Stimulated activated CD4-positive, alpha-beta T cell treated with anti-CD3 and anti-CD28 coated beads, Interleukin-2, amount 100 ng/mL, for 4 hours (primary cell): ENCODE measurements around the gene TYROBP.
A peak's percentile ranks its signal among the peaks of the same experiment; 100 is the strongest.
"Not testable (repeated sequence)": the region's sequence is repeated elsewhere in the genome, so short reads cannot be mapped to it uniquely, and the experiment has no call there.

Source experiments
- DNase-seq: peaks from one replicate; pipeline ENCODE4 v3.0.0-alpha.2; 2020; ENCODE audit warnings: low read depth

Gene TYROBP

DNA sequence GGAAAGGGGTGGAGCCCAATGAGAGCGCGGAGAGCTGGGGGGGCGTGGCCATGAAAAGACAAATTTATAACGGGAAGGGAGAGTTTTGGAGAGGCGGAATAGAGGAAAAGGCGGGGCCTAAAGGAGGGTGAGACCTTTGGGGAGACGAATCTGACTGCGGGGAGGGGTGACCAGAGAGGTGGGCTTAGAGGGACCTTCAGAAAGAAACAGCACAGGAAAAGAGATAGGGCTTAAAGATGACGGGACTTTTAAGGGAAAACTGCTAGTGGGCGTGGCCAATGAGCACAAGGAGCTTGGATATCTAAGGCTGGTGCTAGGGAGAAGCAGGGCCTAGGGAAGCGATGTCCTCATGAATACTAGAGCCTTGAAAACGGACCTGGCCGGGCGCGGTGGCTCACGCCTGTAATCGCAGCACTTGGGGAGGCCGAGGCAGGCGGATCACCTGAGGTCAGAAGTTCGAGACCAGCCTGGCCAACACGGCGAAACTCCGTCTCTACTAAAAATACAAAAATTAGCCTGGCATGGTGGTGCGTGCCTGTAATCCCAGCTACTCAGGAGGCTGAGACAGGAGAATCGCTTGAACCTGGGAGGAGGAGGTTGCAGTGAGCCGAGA lies 37.9 kb downstream of the TYROBP start:
- not testable (repeated sequence) for DNase-seq

DNA sequence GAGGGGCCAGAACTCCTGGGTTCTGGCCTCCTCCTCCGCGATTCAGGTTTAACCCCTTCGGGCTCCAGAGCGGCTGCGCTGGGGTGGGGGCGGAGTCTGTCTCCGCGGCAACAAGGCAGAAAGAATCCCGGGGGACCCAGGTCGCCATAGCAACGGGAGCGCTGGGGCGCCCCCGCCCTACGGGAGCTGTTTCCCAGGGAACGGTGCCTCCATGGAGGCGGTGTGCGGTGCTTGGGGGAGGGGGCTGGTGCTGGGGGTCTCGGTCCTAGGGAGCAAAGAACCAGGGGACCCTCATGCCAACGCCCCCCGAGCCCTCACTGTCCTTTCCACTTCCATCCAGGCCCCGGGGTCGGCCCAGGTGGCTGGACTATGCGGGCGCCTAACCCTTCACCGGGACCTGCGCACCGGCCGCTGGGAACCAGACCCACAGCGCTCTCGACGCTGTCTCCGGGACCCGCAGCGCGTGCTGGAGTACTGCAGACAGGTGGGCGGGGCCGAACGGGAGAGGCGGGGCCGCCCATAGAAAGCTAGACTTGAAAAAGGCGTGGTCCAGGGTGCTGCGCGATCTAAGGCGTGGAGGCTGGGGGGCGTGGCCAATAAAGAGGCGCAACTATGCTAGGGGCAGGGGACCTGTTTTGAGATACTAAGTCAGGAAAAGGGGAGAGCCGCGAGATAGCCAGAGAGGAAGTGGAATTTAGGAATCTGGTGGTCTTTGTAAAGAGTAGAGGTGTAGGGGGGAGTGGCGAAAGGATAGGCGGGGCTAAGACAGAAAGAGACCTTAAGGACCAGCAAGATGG lies 38.6 kb downstream of the TYROBP start:
- DNase-seq, result peak; percentile 75

DNA sequence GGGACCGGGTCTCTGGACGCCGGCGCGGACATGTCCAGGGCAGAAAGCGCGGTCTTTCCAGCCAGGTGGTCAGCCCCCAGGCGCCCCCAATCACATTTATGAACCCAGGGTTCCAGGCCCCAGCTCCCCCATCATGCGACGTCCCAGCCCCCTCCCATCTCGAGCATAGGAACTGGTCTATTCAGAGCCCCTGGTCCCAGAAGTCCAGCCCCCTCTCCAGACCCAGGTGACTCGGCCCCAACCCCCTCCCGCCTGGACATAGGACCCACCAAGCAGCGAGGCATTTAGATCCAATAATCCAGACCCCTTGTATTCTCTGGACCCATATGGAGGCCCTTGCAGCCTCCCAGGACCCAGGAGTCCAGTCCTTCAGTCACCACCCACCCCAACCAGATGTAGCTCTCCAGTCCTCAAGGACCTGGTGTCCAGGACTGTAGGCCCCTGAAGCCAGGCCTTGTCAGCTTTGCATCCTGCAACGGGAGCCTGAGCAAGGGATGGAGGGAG lies 39.2 kb downstream of the TYROBP start:
- DNase-seq, result no peak

DNA sequence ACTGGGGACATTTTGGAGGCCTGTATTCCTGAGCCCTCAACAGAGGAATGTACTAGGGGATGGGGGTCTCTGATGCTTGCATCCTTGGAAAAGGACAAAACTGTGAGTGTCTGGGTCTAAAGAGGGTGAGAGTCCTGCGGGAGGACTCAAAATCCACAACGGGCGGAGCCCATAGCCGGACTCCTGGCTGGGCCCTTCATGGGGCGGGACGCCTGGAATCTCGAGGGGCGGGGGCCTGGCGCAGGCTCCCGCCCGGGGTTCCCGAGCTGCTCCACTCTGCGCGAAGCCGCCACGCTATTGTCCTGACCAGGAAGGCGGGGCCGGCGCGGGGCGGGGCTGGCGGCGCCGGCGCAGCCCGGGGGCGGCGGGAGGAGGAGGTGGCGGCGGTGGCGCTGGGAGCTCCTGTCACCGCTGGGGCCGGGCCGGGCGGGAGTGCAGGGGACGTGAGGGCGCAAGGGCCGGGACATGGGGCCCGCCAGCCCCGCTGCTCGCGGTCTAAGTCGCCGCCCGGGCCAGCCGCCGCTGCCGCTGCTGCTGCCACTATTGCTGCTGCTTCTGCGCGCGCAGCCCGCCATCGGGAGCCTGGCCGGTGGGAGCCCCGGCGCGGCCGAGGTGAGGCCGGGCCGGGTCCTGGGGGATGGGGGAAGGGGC lies 39.8 kb downstream of the TYROBP start, which contains the start of gene APLP1:
TSS of gene APLP1 (plus strand) at position 403 of the 651 bp plus-strand sequence. CDS start at position 466, 63 bp downstream.
- peak; percentile 64 for DNase-seq

DNA sequence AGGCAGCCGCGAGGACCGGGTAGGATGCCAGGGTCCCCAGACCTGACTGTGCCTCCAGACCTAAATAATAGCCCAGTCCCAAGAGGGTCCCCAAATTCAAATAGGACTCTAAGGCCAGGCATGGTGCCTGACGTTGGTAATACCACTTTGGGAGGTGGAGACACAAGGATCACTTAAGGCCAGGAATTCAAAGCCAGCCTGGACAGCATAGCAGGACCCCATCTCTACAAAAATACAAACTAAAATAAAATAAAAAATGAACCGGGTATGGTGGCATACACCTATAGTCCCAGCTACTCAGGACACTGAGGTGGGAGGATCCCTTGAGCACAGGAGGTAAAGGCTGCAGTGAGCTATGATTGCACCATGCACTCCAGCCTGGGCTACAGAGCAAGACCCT lies 45.1 kb downstream of the TYROBP start:
- no peak for DNase-seq

DNA sequence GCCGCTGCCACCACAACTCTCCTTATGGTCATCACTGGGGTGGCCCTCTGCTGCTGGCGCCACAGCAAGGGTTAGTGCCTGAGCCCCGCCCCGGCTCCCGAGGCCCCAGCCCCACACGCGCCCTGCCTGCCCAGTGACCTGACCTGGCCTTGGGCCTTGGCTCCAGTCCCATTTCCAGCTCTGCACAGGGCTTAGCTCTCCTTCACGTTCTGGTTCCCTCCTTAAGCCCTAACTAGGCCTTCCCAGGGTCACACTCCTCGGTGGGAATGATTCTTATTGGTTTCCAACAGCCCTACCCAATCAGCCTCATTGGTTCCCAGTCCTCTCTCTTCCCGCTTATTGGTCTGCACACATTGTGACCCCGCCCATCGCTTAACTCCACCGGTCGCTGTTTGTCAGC lies 45.6 kb downstream of the TYROBP start:
- DNase-seq, result no peak

DNA sequence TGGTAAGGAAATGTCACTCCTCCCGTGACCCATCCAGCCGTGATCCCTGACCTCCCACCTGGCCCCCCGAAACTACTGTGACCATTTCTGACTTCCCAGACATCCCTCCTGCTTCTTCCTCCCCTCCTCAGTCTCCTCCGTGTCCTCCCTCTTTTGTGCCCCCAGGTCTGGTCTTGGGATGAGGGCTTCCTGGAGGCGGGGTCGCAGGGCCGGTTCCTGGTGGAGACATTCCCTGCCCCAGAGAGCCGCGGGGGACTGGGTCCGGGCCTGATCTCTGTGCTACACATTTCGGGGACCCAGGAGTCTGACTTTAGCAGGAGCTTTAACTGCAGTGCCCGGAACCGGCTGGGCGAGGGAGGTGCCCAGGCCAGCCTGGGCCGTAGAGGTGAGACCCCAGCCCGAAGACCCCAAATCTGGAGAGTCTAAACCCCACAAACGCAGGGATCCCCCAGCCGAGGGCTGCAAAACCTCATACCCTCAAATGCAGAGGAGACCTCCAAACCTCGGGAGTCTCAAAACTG lies 46.4 kb downstream of the TYROBP start:
- no peak for DNase-seq

DNA sequence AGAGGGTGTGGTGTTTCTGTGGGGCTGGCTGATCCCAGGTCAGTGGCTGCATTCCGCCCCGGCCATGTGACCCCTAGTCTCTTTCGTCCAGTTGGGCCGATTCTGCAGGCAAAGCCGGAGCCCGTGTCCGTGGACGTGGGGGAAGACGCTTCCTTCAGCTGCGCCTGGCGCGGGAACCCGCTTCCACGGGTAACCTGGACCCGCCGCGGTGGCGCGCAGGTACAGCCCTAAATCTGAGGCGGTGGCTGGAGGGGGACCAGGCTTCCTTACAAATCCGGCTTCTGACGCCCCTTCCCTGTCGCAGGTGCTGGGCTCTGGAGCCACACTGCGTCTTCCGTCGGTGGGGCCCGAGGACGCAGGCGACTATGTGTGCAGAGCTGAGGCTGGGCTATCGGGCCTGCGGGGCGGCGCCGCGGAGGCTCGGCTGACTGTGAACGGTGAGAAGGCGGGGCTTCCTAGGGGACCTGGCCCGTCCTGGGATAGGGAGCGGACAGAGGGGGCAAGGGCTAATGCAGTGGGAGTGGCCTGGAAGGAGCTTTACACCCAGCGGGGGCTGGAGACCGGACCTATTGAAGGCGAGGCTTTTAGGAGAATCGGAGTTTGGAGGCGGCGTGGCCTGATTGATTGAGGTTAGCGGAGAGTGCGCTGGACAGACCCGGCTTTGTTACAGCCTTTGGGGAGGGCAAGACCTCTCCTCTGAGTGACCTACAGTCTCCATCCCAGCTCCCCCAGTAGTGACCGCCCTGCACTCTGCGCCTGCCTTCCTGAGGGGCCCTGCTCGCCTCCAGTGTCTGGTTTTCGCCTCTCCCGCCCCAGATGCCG lies 47.1 kb downstream of the TYROBP start:
- no peak for DNase-seq

DNA sequence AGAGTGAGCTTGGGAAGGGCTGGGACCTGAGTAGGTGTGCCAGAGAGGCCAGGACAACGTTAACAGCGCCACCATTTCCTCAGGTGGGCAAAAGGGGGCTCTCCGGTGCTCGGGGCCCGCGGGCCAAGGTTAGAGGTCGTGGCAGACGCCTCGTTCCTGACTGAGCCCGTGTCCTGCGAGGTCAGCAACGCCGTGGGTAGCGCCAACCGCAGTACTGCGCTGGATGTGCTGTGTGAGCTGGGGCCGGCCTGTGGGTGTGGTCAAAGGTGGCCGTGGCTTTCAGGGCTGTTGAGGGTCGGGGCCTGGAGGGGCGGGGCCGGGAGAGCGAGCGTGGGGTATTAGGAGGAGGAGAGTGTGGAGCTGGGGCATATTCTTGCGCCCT lies 47.7 kb downstream of the TYROBP start:
- no peak for DNase-seq

DNA sequence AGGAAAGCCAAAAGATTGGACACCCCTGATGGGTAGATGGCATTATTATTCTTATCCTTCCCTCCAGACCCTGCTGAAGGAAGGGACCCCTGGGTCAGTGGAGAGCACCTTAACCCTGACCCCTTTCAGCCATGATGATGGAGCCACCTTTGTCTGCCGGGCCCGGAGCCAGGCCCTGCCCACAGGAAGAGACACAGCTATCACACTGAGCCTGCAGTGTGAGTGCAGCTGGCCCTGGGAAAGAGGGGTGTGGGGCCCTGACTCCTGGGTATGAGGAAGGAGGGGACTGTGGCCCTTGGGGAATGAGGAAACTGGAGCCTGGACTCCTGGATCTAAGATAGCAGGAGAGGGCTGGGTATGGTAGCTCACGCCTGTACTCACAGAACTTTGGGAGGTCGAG lies 48.7 kb downstream of the TYROBP start:
- DNase-seq, result no peak

DNA sequence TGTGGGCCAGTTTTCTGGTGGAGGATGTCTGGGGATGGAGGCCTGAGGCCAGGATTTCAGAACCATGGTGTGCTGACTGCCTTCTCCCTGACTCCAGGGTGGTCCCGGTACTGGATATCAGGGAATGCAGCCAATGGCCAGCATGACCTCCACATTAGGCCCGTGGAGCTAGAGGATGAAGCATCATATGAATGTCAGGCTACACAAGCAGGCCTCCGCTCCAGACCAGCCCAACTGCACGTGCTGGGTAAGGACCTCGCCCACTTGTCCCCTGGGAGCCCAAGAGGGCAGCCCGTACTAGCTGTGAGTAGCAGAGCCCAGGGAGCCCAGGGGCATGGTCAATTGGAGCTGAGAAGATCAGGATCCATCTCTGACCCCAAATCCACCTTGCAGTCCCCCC lies 49.8 kb downstream of the TYROBP start:
- no peak for DNase-seq

DNA sequence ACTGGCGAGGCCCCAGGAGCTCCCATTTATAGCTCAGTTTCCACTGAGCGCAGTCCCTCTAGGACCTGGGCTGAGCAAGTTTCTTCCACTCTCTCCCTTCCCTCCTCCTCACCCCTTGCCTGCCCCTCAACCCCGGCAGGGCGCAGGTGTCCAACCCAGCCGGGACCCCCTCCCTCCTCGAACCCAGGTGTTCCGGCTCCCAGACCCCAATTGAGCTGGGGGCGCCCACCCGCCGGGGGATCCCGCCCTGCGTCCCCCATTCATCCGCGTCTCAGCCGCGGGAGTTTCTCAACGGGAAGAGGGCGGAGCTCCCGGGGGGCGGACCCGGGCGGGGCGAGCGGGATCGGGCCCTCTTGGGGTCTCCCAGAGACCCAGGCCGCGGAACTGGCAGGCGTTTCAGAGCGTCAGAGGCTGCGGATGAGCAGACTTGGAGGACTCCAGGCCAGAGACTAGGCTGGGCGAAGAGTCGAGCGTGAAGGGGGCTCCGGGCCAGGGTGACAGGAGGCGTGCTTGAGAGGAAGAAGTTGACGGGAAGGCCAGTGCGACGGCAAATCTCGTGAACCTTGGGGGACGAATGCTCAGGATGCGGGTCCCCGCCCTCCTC lies 51.4 kb downstream of the TYROBP start, which contains the start of gene KIRREL2:
TSS of gene KIRREL2 (plus strand) at position 366 of the 604 bp plus-strand sequence. CDS start at position 575, 209 bp downstream.
- no peak for DNase-seq
